ENCODE results near the gene RFPL1.

RFPL1 gene

GRCh38 chr22:29445508-29445907, 7.1 kb downstream of the RFPL1 start:
- no peak for TF ChIP-seq CTCF (conservative IDR thresholded peaks at IDR 0.05)
- no peak overlapping the region for H3K27ac ChIP-seq

- H3K27ac ChIP-seq: no peak overlapping the region
- no peak for TF ChIP-seq CTCF (conservative IDR thresholded peaks at IDR 0.05)
Observed at GRCh38 chr22:29447906-29448305, 9.5 kb downstream of the RFPL1 start.

- no peak overlapping the region for H3K27ac ChIP-seq
- no peak for TF ChIP-seq CTCF (conservative IDR thresholded peaks at IDR 0.05)
Observed at GRCh38 chr22:29449296-29449875, 11.0 kb downstream of the RFPL1 start.

GRCh38 chr22:29450222-29450621, 11.8 kb downstream of the RFPL1 start:
- no peak for TF ChIP-seq CTCF (conservative IDR thresholded peaks at IDR 0.05)
- H3K27ac ChIP-seq: no peak overlapping the region

- H3K27ac ChIP-seq: no peak overlapping the region
- no peak for TF ChIP-seq CTCF (conservative IDR thresholded peaks at IDR 0.05)
Observed at GRCh38 chr22:29451863-29452262, 13.5 kb downstream of the RFPL1 start.

- TF ChIP-seq CTCF (conservative IDR thresholded peaks at IDR 0.05): no peak
- H3K27ac ChIP-seq: no peak overlapping the region
Observed at GRCh38 chr22:29454276-29454675, 15.9 kb downstream of the RFPL1 start.

GRCh38 chr22:29456211-29456671, 17.9 kb downstream of the RFPL1 start:
- no peak overlapping the region for H3K27ac ChIP-seq
- no peak for TF ChIP-seq CTCF (conservative IDR thresholded peaks at IDR 0.05)

Measured in VCaP (cell line).